Measurements from ENCODE around the gene SLC6A1. TPM values are rescaled to one million over a fixed set of nuclear protein-coding genes. Genes with fewer than 3 reads are reported as not detected.

The SLC6A1 gene
- total RNA-seq, 1 experiment from 2014 or later, result not detected

GRCh38 chr3:11088066-11088465 lies 95.5 kb downstream of the SLC6A1 start:
- H3K36me3 Mint-ChIP-seq (ENCODE audit: insufficient read depth in 1 of 3, low read depth in 3 of 3), result no peaks in the 10 kb centered on the region
- no peak overlapping the region for H3K4ac ChIP-seq (ENCODE audit: low read depth, low read length)
- no peak for TF ChIP-seq CTCF (conservative IDR thresholded peaks at IDR 0.05)
- H3K4me1 ChIP-seq (ENCODE audit: insufficient read depth, low read length), result no peaks in the 10 kb centered on the region
- H3K23me2 ChIP-seq (ENCODE audit: insufficient read length, low read depth, low read length, poor library complexity, severe bottlenecking), result no peaks in the 10 kb centered on the region
- no peak overlapping the region for H3K23ac ChIP-seq (ENCODE audit: insufficient read length, low read depth, low read length)
- WGBS (ENCODE audit: extremely low coverage, insufficient read length, low lambda C conversion rate), result no CpG with 5 or more reads among the region's 4 CpGs
- H3K79me1 ChIP-seq (ENCODE audit: insufficient read depth, low read depth, low read length, poor library complexity, severe bottlenecking), result no peaks in the 10 kb centered on the region
- H3K27me3 ChIP-seq (ENCODE audit: insufficient read depth, low read length), result no peaks in the 10 kb centered on the region
- no peak overlapping the region for H2BK120ac ChIP-seq (ENCODE audit: low read depth, low read length, poor library complexity, severe bottlenecking)
- H2AFZ ChIP-seq (ENCODE audit: low read length), result no peak overlapping the region
- H4K91ac ChIP-seq (ENCODE audit: insufficient read length, low read depth, low read length), result no peak overlapping the region
- no peak overlapping the region for H3K27ac Mint-ChIP-seq
- no peak overlapping the region for H3K27ac ChIP-seq (ENCODE audit: insufficient read length, low read depth, low read length)
- no peak overlapping the region for H2BK15ac ChIP-seq (ENCODE audit: low read depth, low read length)
- H3K9me3 Mint-ChIP-seq, result no peaks in the 10 kb centered on the region; a peak in 1 of 5 replicates
- no peak overlapping the region for H2BK12ac ChIP-seq (ENCODE audit: insufficient read length, low read depth, low read length)
- H4K8ac ChIP-seq (replicated peaks; ENCODE audit: insufficient read length, low read depth, low read length), result no peak overlapping the region
- no peak overlapping the region for H3T11ph ChIP-seq (ENCODE audit: low read length)
- no peak overlapping the region for H3K14ac ChIP-seq (ENCODE audit: insufficient read depth, low read length)
- H3K27me3 Mint-ChIP-seq (ENCODE audit: low read depth), result peaks cover 6% of the 10 kb centered on the region
- H4K20me1 ChIP-seq (ENCODE audit: control insufficient read depth, insufficient read depth, insufficient read length), result no peaks in the 10 kb centered on the region
- H3K4me1 Mint-ChIP-seq, result no peaks in the 10 kb centered on the region
- H3K4me2 ChIP-seq (ENCODE audit: insufficient read depth, insufficient read length, low read length), result no peak overlapping the region
- H2BK20ac ChIP-seq (ENCODE audit: low read depth, low read length, poor library complexity, severe bottlenecking), result no peak overlapping the region
- H3K56ac ChIP-seq (ENCODE audit: insufficient read length, low read depth, low read length), result no peak overlapping the region
- no peak overlapping the region for H3K18ac ChIP-seq (ENCODE audit: insufficient read length, low read depth, low read length)
- H3K9me3 ChIP-seq (ENCODE audit: control insufficient read depth, low read depth, low read length), result no peaks in the 10 kb centered on the region
- no peak overlapping the region for H3K4me3 Mint-ChIP-seq
- no peak overlapping the region for H3K9ac ChIP-seq (ENCODE audit: extremely low read depth, insufficient read length, low read length)
- no peak overlapping the region for H4K5ac ChIP-seq (ENCODE audit: insufficient read length, low read depth, low read length)
- no peak overlapping the region for H2AK5ac ChIP-seq (ENCODE audit: insufficient read length, low read length)
- H3K79me2 ChIP-seq (ENCODE audit: insufficient read depth, low read length), result no peaks in the 10 kb centered on the region
- H2BK5ac ChIP-seq (ENCODE audit: insufficient read length, low read length), result no peak overlapping the region
- DNase-seq, result no peak
